ENCODE measurements around the gene BMP8A.

Gene BMP8A

DNA sequence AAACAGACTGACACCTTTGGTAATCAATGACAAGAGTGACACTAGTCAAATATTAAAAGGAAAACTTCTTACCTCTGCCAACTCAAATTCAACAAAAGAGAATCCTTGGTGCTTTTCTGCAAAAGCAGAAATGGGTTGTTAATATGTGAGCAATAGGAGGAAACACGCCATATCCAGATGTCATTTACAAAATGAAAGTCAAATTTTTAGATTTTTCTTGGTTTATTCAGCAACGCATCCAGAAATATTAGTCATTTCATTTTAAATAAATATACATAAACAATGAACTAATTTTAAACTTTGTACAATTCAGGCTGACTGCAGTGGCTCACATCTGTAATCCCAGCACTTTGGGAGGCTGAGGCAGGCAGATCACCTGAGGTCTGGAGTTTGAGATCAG is 62.8 kb downstream of the BMP8A start:
- Histone ChIP-seq H3K27ac (ENCODE audit: low read depth, low read length) (no peak overlapping the region), H3K9ac (ENCODE audit: low read length) (no peak overlapping the region), H3K27me3 (ENCODE audit: low read length) (no peaks in the 10 kb centered on the region), H3K9me3 (ENCODE audit: insufficient read depth, low read length) (no peaks in the 10 kb centered on the region), H3F3A (ENCODE audit: insufficient read depth) (0 out of 2 replicates have a peak, but pooled peaks cover 8% of the 10 kb centered on the region), H3K36me3 (ENCODE audit: low read length) (no peaks in the 10 kb centered on the region), H3K4me2 (ENCODE audit: low read depth, low read length, poor library complexity, severe bottlenecking) (no peak overlapping the region), H3K9me2 (replicated peaks; ENCODE audit: insufficient read depth, low read length) (no peaks in the 10 kb centered on the region), H2AFZ (ENCODE audit: low read depth, low read length, severe bottlenecking) (no peak overlapping the region), H4K20me1 (ENCODE audit: low read depth, low read length) (no peaks in the 10 kb centered on the region), H3K4me3 (ENCODE audit: insufficient read depth, low read length, poor library complexity, severe bottlenecking) (no peak overlapping the region), H3K79me2 (ENCODE audit: insufficient read depth, low read length) (no peaks in the 10 kb centered on the region)
- TF ChIP-seq, protein P1, sequence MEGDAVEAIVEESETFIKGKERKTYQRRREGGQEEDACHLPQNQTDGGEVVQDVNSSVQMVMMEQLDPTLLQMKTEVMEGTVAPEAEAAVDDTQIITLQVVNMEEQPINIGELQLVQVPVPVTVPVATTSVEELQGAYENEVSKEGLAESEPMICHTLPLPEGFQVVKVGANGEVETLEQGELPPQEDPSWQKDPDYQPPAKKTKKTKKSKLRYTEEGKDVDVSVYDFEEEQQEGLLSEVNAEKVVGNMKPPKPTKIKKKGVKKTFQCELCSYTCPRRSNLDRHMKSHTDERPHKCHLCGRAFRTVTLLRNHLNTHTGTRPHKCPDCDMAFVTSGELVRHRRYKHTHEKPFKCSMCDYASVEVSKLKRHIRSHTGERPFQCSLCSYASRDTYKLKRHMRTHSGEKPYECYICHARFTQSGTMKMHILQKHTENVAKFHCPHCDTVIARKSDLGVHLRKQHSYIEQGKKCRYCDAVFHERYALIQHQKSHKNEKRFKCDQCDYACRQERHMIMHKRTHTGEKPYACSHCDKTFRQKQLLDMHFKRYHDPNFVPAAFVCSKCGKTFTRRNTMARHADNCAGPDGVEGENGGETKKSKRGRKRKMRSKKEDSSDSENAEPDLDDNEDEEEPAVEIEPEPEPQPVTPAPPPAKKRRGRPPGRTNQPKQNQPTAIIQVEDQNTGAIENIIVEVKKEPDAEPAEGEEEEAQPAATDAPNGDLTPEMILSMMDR (IDR thresholded peaks at IDR 0.05; ENCODE audit: insufficient read depth, low read length, poor library complexity, severe bottlenecking): no peak
- no peak for TF ChIP-seq EZH2phosphoT487 (conservative IDR thresholded peaks at IDR 0.05; ENCODE audit: low read length)

GRCh38 chr1:39561279-39561678 is 69.8 kb downstream of the BMP8A start:
- H3K36me3 ChIP-seq (ENCODE audit: low read length): peaks cover 48% of the 10 kb centered on the region
- peaks cover 36% of the 10 kb centered on the region for H3F3A ChIP-seq (ENCODE audit: insufficient read depth)
- no peaks in the 10 kb centered on the region for H3K79me2 ChIP-seq (ENCODE audit: insufficient read depth, low read length)
- no peaks in the 10 kb centered on the region for H3K9me3 ChIP-seq (ENCODE audit: insufficient read depth, low read length)
- H2AFZ ChIP-seq (ENCODE audit: low read depth, low read length, severe bottlenecking): no peak overlapping the region
- H3K27ac ChIP-seq (ENCODE audit: low read depth, low read length): no peak overlapping the region
- H3K9ac ChIP-seq (ENCODE audit: low read length): no peak overlapping the region
- no peak overlapping the region for H3K4me2 ChIP-seq (ENCODE audit: low read depth, low read length, poor library complexity, severe bottlenecking)
- no peaks in the 10 kb centered on the region for H3K9me2 ChIP-seq (replicated peaks; ENCODE audit: insufficient read depth, low read length)
- H3K27me3 ChIP-seq (ENCODE audit: low read length): no peaks in the 10 kb centered on the region
- TF ChIP-seq, protein P1 (IDR thresholded peaks at IDR 0.05; ENCODE audit: insufficient read depth, low read length, poor library complexity, severe bottlenecking): no peak
- no peak for TF ChIP-seq EZH2phosphoT487 (conservative IDR thresholded peaks at IDR 0.05; ENCODE audit: low read length)
- no peak overlapping the region for H3K4me3 ChIP-seq (ENCODE audit: insufficient read depth, low read length, poor library complexity, severe bottlenecking)
- peaks cover 7% of the 10 kb centered on the region for H4K20me1 ChIP-seq (ENCODE audit: low read depth, low read length)

DNA sequence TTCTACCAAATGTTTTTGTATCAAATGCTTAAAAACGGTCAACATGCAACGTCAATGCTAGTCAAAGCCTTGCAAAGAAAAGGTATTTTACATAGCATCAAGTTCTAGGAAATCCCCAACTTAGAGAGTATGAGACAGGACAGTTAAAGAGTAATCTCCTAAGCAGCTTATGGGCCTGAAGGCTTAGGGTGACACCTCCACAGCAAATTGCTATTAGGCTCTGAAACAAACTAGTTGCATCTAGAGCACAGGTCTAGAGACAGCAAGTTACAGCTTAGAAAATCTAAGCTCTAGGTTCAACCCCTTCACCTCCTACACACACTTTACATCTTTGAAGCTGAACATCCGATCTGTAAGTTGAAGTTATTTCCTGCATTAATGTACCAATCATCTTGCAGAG is 71.5 kb downstream of the BMP8A start:
- TF ChIP-seq, protein P1 (IDR thresholded peaks at IDR 0.05; ENCODE audit: insufficient read depth, low read length, poor library complexity, severe bottlenecking): no peak
- TF ChIP-seq EZH2phosphoT487 (conservative IDR thresholded peaks at IDR 0.05; ENCODE audit: low read length): no peak
- peaks cover 36% of the 10 kb centered on the region for H3F3A ChIP-seq (ENCODE audit: insufficient read depth)
- H3K9me3 ChIP-seq (ENCODE audit: insufficient read depth, low read length): no peaks in the 10 kb centered on the region
- no peaks in the 10 kb centered on the region for H3K9me2 ChIP-seq (replicated peaks; ENCODE audit: insufficient read depth, low read length)
- H2AFZ ChIP-seq (ENCODE audit: low read depth, low read length, severe bottlenecking): no peak overlapping the region
- no peak overlapping the region for H3K9ac ChIP-seq (ENCODE audit: low read length)
- H4K20me1 ChIP-seq (ENCODE audit: low read depth, low read length): peaks cover 7% of the 10 kb centered on the region
- 0 out of 2 replicates have a peak, but pooled peaks cover 5% of the 10 kb centered on the region for H3K79me2 ChIP-seq (ENCODE audit: insufficient read depth, low read length)
- H3K27ac ChIP-seq (ENCODE audit: low read depth, low read length): no peak overlapping the region
- H3K4me2 ChIP-seq (ENCODE audit: low read depth, low read length, poor library complexity, severe bottlenecking): no peak overlapping the region
- H3K36me3 ChIP-seq (ENCODE audit: low read length): peaks cover 61% of the 10 kb centered on the region
- no peak overlapping the region for H3K4me3 ChIP-seq (ENCODE audit: insufficient read depth, low read length, poor library complexity, severe bottlenecking)
- no peaks in the 10 kb centered on the region for H3K27me3 ChIP-seq (ENCODE audit: low read length)
